ENCODE data around the gene INSM1.
"Not testable (repeated sequence)": the region's sequence is repeated elsewhere in the genome, so short reads cannot be mapped to it uniquely, and the experiment has no call there.

INSM1 gene

GRCh38 chr20:20367575-20368417, at the start of gene INSM1:
Gene INSM1, plus strand, starts transcription at chr20:20368104. Its CDS starts 164 bp downstream, at chr20:20368268.
- peak in 1 of 2 donors; percentile 37 for DNase-seq

- no peak for DNase-seq
Observed at GRCh38 chr20:20318365-20319161, 49.3 kb upstream of the INSM1 start.

- DNase-seq = no peak
Observed at GRCh38 chr20:20321134-20321533, 46.8 kb upstream of the INSM1 start.

GRCh38 chr20:20321917-20322316, 46.0 kb upstream of the INSM1 start:
- DNase-seq = no peak

GRCh38 chr20:20322912-20323311, 45.0 kb upstream of the INSM1 start:
- DNase-seq = no peak

- no peak for DNase-seq
Observed at GRCh38 chr20:20327746-20328145, 40.2 kb upstream of the INSM1 start.

- no peak for DNase-seq
Observed at GRCh38 chr20:20329564-20329963, 38.3 kb upstream of the INSM1 start.

GRCh38 chr20:20331156-20331555, 36.7 kb upstream of the INSM1 start:
- no peak for DNase-seq

- DNase-seq = no peak
Observed at GRCh38 chr20:20331817-20332216, 36.1 kb upstream of the INSM1 start.

GRCh38 chr20:20333866-20334265, 34.0 kb upstream of the INSM1 start:
- no peak for DNase-seq

- DNase-seq = no peak
Observed at GRCh38 chr20:20334489-20334888, 33.4 kb upstream of the INSM1 start.

GRCh38 chr20:20338133-20338730, 29.7 kb upstream of the INSM1 start:
- no peak for DNase-seq

GRCh38 chr20:20340443-20340842, 27.5 kb upstream of the INSM1 start:
- DNase-seq = no peak

GRCh38 chr20:20341371-20341770, 26.5 kb upstream of the INSM1 start:
- no peak for DNase-seq

- no peak for DNase-seq
Observed at GRCh38 chr20:20342066-20342465, 25.8 kb upstream of the INSM1 start.

- DNase-seq = no peak
Observed at GRCh38 chr20:20343932-20344331, 24.0 kb upstream of the INSM1 start.

- no peak for DNase-seq
Observed at GRCh38 chr20:20344476-20344875, 23.4 kb upstream of the INSM1 start.

- DNase-seq = no peak
Observed at GRCh38 chr20:20353576-20353975, 14.3 kb upstream of the INSM1 start.

GRCh38 chr20:20355503-20355902, 12.4 kb upstream of the INSM1 start:
- not testable (repeated sequence) for DNase-seq

GRCh38 chr20:20358801-20359200, 9.1 kb upstream of the INSM1 start:
- no peak for DNase-seq

- DNase-seq = no peak
Observed at GRCh38 chr20:20359628-20360027, 8.3 kb upstream of the INSM1 start.

- DNase-seq = peak in 1 of 2 donors; percentile 39
Observed at GRCh38 chr20:20360464-20360863, 7.4 kb upstream of the INSM1 start.

- no peak for DNase-seq
Observed at GRCh38 chr20:20362774-20363433, 5.0 kb upstream of the INSM1 start.
